AG04449 (cell line): ENCODE results near the gene LCP1.

ENCODE experiments used
- CTCF ChIA-PET: fragments of 350-600 bp; formaldehyde crosslinking; extraction: SDS; loops from one replicate; lab custom pipeline; 2021; ENCODE audit warnings: antibody characterized with exemption; lab: Yijun Ruan, JAX
- POLR2A ChIA-PET: fragments of 400-600, 350-600 bp; formaldehyde crosslinking; extraction: SDS; loops from one replicate; lab custom pipeline; 2020; ENCODE audit warnings: antibody characterized with exemption, inconsistent platforms; lab: Yijun Ruan, JAX
- DNase-seq: peaks from one replicate; pipeline ENCODE4 v3.0.0-alpha.2; 2010; ENCODE audit warnings: low read depth, low spot score
- H3K4me3 ChIP-seq: 2 replicates; pipeline ENCODE4 v1.5.1; 2011; ENCODE audit warnings: low read depth, mild to moderate bottlenecking, control low read depth, low read length
- TF ChIP-seq, protein P1 (sequence below): IDR thresholded peaks from one replicate; pipeline ENCODE4 v1.5.1; 2011; ENCODE audit warnings: mild to moderate bottlenecking, moderate library complexity, low read length, control low read depth, inconsistent platforms; ENCODE audit not compliant: insufficient read depth; ENCODE audit errors: missing control alignments

Gene LCP1

GRCh38 chr13:46178143-46178542, 3.8 kb downstream of the LCP1 start:
- POLR2A ChIA-PET = no interaction called here

DNA sequence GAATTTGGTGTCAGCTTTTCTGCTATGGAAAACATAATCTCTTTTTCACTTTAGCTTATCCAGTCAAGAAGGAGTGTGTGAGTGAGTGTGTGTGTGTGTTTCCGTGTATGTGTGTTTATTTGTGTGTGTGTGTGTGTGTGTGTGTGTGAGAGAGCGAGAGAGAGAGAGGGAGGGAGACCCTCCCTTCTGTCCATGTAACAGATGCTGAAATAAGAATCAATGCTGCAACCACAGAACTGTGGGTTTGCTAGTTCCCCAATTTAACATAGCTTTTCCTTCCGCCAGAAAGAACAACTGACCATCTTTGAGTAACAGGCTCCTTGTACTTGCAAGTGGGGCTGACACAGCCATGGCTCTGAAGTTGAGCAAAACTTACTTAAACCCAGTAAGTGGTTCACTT, 5.2 kb downstream of the LCP1 start:
- ChIA-PET CTCF (interaction anchor here (1.7 kb wide), 1 partner anchor 17 kb away, joined by 10 read pairs; no protein-coding TSS in a partner anchor), POLR2A (no interaction called here)
- TF ChIP-seq, protein P1, sequence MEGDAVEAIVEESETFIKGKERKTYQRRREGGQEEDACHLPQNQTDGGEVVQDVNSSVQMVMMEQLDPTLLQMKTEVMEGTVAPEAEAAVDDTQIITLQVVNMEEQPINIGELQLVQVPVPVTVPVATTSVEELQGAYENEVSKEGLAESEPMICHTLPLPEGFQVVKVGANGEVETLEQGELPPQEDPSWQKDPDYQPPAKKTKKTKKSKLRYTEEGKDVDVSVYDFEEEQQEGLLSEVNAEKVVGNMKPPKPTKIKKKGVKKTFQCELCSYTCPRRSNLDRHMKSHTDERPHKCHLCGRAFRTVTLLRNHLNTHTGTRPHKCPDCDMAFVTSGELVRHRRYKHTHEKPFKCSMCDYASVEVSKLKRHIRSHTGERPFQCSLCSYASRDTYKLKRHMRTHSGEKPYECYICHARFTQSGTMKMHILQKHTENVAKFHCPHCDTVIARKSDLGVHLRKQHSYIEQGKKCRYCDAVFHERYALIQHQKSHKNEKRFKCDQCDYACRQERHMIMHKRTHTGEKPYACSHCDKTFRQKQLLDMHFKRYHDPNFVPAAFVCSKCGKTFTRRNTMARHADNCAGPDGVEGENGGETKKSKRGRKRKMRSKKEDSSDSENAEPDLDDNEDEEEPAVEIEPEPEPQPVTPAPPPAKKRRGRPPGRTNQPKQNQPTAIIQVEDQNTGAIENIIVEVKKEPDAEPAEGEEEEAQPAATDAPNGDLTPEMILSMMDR = no peak
- H3K4me3 ChIP-seq = no peak overlapping the region
- DNase-seq = no peak

More at GRCh38 chr13:46178143-46178542, 3.8 kb downstream of the LCP1 start:
- no peak overlapping the region for H3K4me3 ChIP-seq
- CTCF ChIA-PET = no interaction called here
- TF ChIP-seq, protein P1 = no peak
- no peak for DNase-seq

GRCh38 chr13:46173656-46174055, 8.3 kb downstream of the LCP1 start:
- TF ChIP-seq, protein P1 = no peak
- ChIA-PET CTCF (interaction anchor here (1.6 to 7.3 kb wide), 2 partner anchors 13 to 47 kb away, joined by 3 to 55 read pairs; no protein-coding TSS in a partner anchor), POLR2A (no interaction called here)
- no peak for DNase-seq
- no peak overlapping the region for H3K4me3 ChIP-seq

- DNase-seq = no peak
- POLR2A ChIA-PET = no interaction called here
- CTCF ChIA-PET = interaction anchor here (1.1 to 7.3 kb wide), 2 partner anchors 12 to 111 kb away, joined by 3 to 55 read pairs; no protein-coding TSS in a partner anchor
- TF ChIP-seq, protein P1 = no peak
- H3K4me3 ChIP-seq = no peak overlapping the region
Observed at GRCh38 chr13:46172531-46172991, 9.4 kb downstream of the LCP1 start.

GRCh38 chr13:46171739-46172138, 10.2 kb downstream of the LCP1 start:
- no peak for DNase-seq
- H3K4me3 ChIP-seq = no peak overlapping the region
- TF ChIP-seq, protein P1 = no peak
- CTCF ChIA-PET = interaction anchor here (1.1 to 7.3 kb wide), 2 partner anchors 12 to 112 kb away, joined by 3 to 55 read pairs; no protein-coding TSS in a partner anchor
- POLR2A ChIA-PET = no interaction called here

GRCh38 chr13:46171217-46171616, 10.8 kb downstream of the LCP1 start:
- no peak for DNase-seq
- no peak overlapping the region for H3K4me3 ChIP-seq
- TF ChIP-seq, protein P1 = no peak
- ChIA-PET CTCF (interaction anchor here (0.9 to 7.3 kb wide), 3 partner anchors 11 to 117 kb away, joined by 3 to 55 read pairs (median 3); no protein-coding TSS in a partner anchor), POLR2A (no interaction called here)
